Fibroblast of skin of right quadriceps (primary cell): ENCODE measurements around the gene ARHGEF19.
"Not testable (repeated sequence)": the region's sequence is repeated elsewhere in the genome, so short reads cannot be mapped to it uniquely, and the experiment has no call there.

Experiments
- DNase-seq: peaks from one replicate; pipeline ENCODE4 v3.0.0-alpha.2; 2013

Gene ARHGEF19

DNA sequence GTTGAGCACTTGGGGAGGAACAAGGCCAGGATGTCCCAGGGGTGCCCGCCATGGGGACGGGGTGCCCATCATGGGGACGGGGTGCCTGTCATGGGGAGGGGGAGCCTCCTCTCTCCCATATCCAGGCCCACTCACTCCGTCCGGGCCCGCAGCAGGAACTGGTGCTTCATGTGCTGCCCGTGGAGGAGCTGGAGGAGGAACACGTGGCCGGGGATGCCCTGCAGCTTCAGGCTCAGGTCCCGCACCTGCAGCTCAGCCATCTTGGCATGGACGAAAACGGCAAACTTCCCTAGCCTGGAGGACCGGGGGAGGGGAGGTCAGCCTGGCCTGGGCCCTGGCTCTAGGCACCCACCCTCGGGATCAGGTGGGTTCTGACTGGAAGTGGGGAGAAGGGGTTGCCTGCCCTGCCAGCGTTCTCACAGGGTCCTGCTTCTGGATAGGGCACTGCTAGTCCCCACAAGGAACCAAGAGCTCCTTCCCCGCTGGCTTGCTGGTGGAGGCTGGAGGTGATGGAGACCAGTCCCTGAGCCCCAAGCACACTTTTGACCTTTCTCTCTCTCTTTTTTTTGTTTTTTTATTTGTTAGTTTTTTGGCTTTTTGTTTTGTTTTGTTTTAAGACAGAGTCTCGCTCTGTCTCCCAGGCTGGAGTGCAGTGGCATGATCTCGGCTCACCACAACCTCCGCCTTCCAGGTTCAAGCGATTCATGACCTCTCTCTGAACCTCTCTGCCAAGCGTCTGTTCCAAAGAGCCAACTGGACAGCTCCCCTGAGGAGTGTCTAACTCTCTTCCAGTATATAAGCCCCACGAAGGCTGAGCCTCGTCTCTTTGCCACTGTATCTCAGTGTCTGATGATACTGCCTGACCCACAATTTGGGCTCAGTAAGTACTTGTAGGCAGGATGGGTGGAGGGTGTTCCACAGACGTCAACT lies 9.9 kb downstream of the ARHGEF19 start:
- no peak for DNase-seq

- DNase-seq, result no peak
These were observed 12.8 kb downstream of the ARHGEF19 start for GRCh38 chr1:16199700-16200099.

DNA sequence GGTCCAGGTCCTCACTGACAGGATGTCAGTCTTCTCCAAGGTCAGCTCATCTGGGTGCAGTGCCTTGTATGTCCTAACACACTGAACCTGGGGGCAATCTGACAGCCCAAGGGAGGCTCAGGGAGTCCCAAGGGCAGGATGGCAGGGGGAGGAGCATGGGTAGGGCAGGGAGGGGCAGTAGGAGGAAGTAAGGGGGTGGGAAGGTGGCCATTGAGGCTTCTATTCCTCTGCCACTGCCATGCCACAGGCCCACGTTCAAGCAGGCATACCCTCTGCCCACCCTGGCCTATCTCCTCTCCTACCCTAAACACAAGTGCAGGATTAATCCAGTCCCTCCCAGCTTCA lies 13.3 kb downstream of the ARHGEF19 start:
- no peak for DNase-seq

- DNase-seq, result no peak
These were observed 13.9 kb downstream of the ARHGEF19 start for GRCh38 chr1:16198444-16199156.

- DNase-seq, result no peak
These were observed 15.6 kb downstream of the ARHGEF19 start for GRCh38 chr1:16196874-16197273.

DNA sequence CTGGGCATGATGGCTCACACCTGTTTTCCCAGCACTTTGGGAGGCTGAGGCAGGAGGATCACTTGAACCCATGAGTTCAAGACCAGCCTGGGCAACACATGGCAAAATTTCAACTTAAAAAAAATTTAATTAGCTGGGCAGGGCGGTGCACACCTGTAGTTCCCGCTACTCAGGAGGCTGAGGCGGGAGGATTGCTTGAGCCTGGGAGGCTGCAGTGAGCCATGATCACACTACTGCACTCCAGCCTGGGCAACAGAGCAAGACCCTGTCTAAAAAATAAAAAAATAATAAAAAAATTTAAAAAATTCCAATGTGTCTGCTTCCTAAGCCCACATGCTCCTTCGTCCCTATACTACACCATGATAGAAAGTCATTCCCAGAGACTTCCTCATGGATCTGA lies 16.3 kb downstream of the ARHGEF19 start:
- not testable (repeated sequence) for DNase-seq

GRCh38 chr1:16195518-16195905 lies 16.9 kb downstream of the ARHGEF19 start:
- no peak for DNase-seq

DNA sequence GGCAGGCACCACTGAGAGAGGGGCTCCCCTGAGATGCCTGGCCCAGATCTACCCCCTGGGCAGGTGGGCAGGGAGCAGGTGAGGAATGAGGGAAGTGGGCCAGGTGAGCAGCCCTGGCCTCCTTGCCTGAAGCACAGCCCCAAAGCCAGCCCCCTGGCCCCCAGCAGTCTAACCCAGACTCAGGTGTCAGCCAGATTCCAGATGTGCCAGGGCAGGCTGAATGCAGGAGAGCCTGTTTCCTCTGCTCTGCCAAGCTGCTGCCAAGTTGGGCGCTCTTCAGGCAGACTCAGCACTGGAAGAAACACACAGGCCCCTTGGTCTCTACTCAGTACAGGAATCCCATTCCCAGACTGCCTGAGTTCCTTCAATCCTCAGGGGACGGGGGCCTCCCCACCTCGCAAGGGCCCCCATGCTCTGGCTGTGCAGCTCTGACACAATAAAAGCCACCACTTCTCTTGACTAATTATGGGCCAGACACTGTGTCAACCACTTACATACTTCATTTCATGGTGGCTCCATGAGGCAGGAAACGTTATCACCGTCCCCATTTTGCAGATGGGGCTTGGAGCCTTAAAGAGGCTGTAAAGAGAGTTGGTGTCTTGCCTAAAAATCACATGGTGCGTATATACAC lies 20.4 kb downstream of the ARHGEF19 start:
- DNase-seq, result no peak

DNA sequence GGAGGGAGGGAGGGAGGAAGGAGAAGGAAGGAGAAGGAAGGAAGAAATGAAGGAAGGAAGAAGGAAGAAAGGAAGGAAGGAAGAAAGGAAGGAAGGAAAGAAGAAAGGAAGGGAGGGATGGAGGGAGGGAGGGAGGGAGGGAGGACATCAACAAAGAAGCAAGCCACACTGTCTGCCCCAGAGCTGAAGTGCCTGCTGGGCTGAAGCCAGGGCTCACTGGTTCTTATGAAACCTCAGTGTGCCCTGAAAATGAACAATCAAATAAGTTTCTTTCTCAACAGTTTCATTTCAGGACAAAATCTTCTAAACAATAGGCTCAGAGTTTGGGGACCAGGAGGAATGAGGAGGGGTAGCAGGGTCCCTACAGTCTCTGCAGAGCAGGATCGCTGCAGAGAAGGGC lies 21.1 kb downstream of the ARHGEF19 start:
- no peak for DNase-seq

DNA sequence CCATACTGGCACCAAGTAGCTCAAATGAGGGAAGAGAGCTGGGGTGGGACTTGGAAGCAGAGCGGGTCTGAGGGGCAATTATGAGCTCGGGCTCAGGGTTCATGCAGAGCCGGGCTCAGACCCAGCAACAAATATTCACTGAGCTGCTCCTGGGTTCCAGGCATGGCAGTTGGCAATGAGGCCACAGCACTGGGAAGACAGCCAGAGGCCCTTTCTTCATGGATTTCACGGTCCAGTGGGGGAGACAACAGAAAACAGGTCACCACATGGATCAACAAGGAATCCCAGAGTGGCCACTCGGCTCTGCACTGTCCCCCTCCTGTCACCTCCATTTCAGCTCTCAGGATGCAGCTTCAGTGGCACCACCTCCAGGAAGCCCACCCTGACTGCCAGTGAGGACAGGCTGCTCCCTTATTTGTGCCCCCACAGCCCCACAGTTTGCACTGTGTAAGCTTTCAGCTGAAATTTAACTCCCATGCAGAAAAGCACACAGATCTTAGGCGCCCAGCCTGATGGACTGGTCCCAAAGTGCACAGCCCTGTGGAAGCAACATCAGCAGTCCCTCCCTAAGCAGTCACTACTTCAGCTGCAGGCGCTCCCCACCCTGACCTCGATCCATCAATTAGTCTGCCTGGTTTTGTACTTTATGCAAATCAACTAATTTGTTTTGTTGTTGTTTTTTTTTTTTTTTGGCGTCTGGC lies 22.4 kb downstream of the ARHGEF19 start:
- no peak for DNase-seq

- no peak for DNase-seq
These were observed 23.4 kb downstream of the ARHGEF19 start for GRCh38 chr1:16189003-16189402.

DNA sequence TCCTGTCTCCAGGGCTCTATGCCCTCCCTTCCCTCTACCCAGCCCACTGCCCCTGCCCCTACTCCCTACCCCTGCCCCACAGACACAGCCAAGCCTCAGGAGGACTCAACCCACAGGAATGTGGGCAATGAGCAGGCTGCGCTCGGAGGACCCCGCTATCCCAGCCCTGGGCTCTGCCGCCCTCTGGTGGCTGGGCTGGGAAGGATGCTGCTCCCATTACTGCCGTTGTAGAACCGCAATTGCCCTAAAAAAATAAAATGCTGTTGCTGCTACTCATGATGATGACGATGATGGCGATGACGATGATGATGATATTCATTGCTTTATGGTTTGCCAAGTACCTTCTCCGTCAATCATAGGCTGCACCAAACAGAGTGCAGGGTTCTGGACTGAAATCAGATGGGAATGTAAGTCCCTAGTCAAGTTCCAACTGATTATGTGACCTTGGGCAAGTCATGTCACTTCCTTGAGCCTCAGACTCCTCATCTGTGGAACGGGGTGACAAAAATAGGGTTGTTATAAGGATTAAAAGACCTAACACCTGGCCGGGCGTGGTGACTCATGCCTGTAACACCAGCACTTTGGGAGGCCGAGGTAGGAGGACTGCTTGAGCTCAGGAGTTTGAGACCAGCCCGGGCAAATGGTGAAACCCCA lies 24.6 kb downstream of the ARHGEF19 start:
- DNase-seq, result peak; percentile 71

GRCh38 chr1:16186655-16187235 lies 25.7 kb downstream of the ARHGEF19 start:
- no peak for DNase-seq

GRCh38 chr1:16184557-16185303 lies 27.7 kb downstream of the ARHGEF19 start:
- no peak for DNase-seq

DNA sequence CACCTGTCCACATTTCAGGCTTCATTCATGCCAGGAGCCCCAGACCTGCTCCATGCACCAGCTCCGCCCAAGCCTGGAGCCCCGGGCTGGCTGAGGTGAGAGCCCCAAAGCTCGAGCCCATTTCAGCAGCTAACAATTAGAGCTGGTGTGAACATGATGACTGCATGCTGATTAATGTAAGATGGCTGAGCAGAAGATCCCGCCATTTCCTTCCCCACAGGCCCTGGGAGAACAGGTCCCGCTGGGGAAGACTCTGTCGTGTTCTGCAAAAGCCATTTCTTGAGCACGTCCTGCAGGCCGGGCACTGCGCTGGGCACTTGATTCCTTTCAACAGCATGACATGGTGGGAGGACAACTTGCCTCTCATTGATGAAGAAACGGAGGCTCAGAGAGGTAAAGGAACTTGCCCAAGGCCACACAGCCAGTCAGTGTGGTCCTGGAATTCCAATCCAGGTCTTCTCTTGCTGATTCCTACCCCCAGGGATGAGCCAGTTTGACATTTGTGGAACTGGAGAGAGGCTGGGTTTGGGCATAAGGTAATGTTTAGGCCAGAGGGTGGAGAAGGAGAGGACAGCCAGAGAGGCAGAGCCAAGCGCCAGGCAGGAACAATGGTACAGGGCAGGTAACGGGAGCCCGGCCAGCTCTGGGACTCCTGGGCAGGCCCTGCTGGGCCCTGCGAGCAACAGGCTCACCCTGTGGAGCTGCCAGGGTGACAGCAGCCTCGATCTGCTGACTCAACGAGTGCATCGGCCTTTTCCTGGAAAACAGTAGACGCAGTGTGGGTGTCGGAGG lies 28.5 kb downstream of the ARHGEF19 start:
- DNase-seq, result no peak

DNA sequence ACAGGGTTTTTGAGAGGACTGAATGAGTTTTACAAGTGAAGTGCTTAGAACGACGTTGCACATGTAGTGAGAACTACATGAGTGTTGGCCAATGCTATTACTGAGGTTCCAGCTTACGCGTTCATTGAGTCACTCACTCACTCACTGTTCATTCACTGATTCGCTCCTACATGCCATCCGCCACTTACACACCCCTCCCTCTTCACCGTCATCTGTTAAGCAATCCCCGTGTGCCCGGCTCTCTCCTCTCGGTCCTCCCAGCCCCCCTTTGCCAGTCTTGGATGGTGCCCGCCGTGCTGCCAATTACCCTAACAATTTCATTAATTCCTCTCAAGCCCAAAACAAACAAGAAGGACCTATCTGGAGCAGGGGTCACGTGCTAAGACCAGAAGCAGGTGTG lies 29.3 kb downstream of the ARHGEF19 start:
- peak; percentile 76 for DNase-seq

DNA sequence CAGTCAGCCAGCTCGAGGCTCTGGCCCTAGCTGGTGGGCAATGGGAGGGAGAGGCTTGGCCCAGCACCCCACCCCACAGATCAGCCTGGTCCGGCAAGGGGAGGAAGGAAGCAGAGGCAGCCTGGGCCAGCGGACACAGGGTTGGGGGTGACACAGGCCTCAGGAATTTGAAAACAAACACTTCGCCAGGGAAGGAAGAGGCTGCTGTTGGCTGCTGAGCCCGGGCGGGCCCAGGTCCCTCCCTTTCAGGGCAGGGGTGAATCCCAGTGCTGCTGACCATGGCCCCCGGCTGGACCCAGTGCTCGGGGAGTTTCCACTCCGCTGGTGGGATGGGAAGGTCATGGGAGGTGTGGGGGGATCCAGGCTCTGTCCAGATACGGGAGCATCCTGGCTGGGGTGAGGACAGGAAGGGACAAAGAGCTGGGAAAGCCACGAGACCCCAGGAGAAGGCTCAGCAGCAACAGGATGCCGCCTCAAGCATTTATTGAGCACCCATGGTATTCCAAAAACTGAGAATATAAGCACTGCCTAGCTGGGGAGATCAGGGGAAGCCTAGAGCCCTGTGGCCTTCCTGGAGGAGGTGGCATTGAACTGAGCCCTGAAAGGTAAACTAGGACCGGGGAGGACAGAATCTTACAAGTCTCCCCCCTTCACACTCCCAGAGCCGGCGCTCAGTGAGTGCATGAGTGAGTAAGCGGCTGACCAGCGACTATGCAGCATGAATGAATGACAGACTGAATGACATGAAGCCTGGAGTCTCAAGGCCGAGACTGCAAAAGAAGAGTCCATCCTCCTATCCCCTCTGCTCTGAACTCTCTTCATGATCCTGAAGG lies 30.3 kb downstream of the ARHGEF19 start:
- peak; percentile 86 for DNase-seq

DNA sequence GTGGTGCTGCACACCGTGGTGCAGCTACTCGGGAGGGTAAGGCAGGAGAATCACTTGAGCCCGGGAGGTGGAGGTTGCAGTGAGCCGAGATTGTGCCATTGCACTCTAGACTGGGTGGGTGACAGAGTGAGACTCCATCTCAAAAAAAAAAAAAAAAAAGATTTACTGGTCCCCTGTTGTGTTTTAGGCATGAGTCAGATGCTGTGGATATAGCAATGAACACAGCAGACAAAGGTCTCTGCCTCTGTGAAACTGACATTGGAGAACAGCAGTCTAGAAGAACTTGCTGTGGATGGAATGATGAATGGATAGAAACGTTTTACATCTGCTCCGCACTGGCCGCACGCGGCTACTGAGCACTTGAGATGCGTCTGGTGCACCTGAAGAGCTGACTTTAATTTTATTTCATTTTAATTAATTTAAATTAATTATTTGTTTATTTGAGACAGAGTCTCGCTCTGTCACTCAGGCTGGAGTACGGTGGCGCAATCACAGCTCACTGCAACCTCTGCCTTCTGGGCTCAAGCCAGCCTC lies 32.1 kb downstream of the ARHGEF19 start:
- DNase-seq, result peak; percentile 70
